HFF-Myc (cell line): Measurements from ENCODE around the gene C5.
"Not testable (repeated sequence)": the region's sequence is repeated elsewhere in the genome, so short reads cannot be mapped to it uniquely, and the experiment has no call there.

Source experiments
- DNase-seq: peaks from one replicate; pipeline ENCODE4 v3.0.0-alpha.2; 2011; ENCODE audit warnings: low read depth; ENCODE audit errors: extremely low read depth
- H3K4me3 ChIP-seq: replicated peaks from 2 replicates; pipeline ENCODE4 v1.5.1; 2011; ENCODE audit warnings: low read depth, mild to moderate bottlenecking, control low read depth, low read length
- TF ChIP-seq, protein P1 (sequence below): IDR thresholded peaks from 2 replicates; pipeline ENCODE4 v1.5.1; 2012; ENCODE audit warnings: mild to moderate bottlenecking, low read depth, low read length, control low read depth; ENCODE audit errors: missing control alignments

Gene C5

GRCh38 chr9:121048618-121049017 lies 1.5 kb downstream of the C5 start:
- TF ChIP-seq, protein P1, sequence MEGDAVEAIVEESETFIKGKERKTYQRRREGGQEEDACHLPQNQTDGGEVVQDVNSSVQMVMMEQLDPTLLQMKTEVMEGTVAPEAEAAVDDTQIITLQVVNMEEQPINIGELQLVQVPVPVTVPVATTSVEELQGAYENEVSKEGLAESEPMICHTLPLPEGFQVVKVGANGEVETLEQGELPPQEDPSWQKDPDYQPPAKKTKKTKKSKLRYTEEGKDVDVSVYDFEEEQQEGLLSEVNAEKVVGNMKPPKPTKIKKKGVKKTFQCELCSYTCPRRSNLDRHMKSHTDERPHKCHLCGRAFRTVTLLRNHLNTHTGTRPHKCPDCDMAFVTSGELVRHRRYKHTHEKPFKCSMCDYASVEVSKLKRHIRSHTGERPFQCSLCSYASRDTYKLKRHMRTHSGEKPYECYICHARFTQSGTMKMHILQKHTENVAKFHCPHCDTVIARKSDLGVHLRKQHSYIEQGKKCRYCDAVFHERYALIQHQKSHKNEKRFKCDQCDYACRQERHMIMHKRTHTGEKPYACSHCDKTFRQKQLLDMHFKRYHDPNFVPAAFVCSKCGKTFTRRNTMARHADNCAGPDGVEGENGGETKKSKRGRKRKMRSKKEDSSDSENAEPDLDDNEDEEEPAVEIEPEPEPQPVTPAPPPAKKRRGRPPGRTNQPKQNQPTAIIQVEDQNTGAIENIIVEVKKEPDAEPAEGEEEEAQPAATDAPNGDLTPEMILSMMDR: no peak
- H3K4me3 ChIP-seq: no peak overlapping the region
- no peak for DNase-seq

- TF ChIP-seq, protein P1: no peak
- DNase-seq: no peak
- no peak overlapping the region for H3K4me3 ChIP-seq
Measured at GRCh38 chr9:121048175-121048574, 1.9 kb downstream of the C5 start.

DNA sequence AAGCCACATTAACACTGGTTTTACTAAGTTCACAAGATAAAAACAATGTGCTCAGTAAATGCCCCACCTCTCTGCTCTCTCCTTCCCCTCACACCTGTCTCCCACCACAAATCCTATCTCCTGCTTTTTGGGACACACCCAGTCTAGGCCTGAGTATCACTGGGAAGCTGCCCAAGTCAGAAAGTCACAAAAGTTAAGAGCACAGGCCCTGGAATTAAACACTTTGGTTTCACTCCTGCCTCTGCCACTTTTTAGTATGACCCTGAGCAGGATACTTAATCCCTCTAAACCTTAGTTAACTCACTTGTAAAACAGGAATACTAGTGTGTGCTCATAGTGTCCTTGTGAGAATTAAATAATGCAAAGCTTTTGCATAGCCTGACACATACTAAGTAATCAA lies 11.3 kb downstream of the C5 start:
- no peak overlapping the region for H3K4me3 ChIP-seq
- TF ChIP-seq, protein P1: no peak
- DNase-seq: no peak

DNA sequence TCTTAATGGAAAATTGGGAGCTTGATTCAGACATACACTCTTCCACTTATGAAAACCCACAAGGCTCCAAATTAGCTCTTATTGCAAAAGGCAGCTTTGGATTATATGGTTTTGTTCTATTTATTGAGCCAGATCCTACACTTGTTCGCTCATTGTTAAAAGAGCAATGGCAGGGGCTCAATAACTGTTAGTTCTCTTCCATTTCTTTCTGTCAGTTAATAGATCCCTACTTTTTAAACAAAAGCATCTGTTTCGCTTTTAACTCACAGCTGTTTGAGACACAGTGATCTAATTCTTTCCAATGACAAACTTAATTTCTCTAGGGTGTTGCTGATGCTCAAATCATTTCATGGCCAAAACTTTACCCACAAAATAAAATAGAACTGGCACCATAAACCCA lies 11.7 kb downstream of the C5 start:
- TF ChIP-seq, protein P1: no peak
- H3K4me3 ChIP-seq: no peak overlapping the region
- DNase-seq: no peak

DNA sequence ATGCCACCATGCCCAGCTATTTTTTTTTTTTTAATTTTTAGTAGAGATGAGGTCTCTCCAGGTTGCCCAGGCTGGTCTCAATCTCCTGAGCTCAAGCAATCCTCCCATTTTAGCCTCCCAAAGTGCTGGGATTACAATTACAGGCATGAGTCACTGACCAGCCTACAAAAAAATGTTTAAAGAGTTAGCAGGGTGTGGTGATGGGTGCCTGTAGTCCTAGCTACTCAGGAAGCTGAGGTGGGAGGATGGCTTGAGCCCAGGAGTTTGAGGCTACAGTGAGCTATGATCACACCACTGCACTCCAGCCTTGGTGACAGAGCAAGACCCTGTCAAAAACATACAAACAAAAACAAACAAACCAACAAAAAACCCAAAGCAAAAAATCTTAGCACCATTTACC lies 14.4 kb downstream of the C5 start:
- H3K4me3 ChIP-seq, DNase-seq: not testable (repeated sequence)

DNA sequence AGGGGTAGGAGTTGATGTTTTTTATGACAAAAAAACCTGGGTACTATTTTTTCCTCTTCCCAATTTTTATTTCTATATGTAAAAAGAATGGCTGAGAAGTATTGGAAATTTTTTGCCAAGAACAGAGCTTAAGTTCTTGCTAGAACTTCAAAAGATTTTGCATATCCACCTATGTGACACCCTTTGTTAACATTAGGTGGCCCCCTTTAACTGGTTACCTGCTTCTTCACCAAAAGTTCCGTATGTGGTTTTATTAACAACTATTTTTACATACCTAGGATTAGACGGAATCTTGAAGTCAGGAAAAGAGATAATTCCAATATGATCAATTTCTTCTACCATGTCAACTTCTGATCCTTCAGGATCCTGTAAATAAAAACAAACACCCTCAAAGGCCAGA lies 15.5 kb downstream of the C5 start:
- no peak for DNase-seq
- TF ChIP-seq, protein P1: no peak
- H3K4me3 ChIP-seq: no peak overlapping the region

- TF ChIP-seq, protein P1: no peak
Measured at GRCh38 chr9:121029469-121029868, 20.6 kb downstream of the C5 start.

DNA sequence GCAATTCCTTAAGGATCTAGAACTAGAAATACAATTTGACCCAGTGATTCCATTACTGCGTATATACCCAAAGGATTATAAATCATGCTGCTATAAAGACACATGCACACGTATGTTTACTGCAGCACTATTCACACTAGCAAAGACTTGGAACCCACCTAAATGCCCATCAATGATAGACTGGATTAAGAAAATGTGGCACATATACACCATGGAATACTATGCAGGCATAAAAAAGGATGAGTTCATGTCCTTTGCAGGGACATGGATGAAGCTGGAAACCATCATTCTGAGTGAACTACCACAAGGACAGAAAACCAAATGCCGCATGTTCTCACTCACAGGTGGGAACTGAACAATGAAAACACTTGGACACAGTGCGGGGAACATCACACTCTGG lies 21.8 kb downstream of the C5 start:
- H3K4me3 ChIP-seq, DNase-seq: not testable (repeated sequence)

More at GRCh38 chr9:121029469-121029868, 20.6 kb downstream of the C5 start:
- H3K4me3 ChIP-seq: no peak overlapping the region
- no peak for DNase-seq
